Mucosa of descending colon (tissue), 3 donors: ENCODE data around the gene CFAP77. TPM values are rescaled to one million over a fixed set of nuclear protein-coding genes. Genes with fewer than 3 reads are reported as not detected.

Experiments used
- ATAC-seq: fragments of 200-7000 bp; cut with Tn5 transposase; one replicate; pipeline ENCODE4 v1.9.1; 2020; ENCODE audit warnings: mild to moderate bottlenecking, moderate library complexity
- DNase-seq, 3 donors: peaks; one replicate each; pipeline ENCODE4 v3.0.0-alpha.2; 2020
- H3K36me3 ChIP-seq: fragments of 200-600 bp; one replicate; pipeline ENCODE4 v1.8.0; 2021; ENCODE audit warnings: low read depth, mild to moderate bottlenecking
- H3K4me1 ChIP-seq: fragments of 200-600 bp; one replicate; pipeline ENCODE4 v1.8.0; 2021; ENCODE audit warnings: low read depth, mild to moderate bottlenecking
- H3K4me3 ChIP-seq: fragments of 200-600 bp; one replicate; pipeline ENCODE4 v1.8.0; 2021; ENCODE audit warnings: mild to moderate bottlenecking
- H3K9me3 ChIP-seq: fragments of 200-600 bp; one replicate; pipeline ENCODE4 v1.8.0; 2021; ENCODE audit warnings: mild to moderate bottlenecking
- CTCF ChIP-seq: fragments of 200-600 bp; IDR thresholded peaks from one replicate; pipeline ENCODE4 v1.8.0; 2022; ENCODE audit warnings: antibody characterized with exemption, mild to moderate bottlenecking
- intact Hi-C, 2 donors: fragments of 100-400 bp; cut with DNase I in 1 of 2; cut with micrococcal nuclease in 1 of 2; formaldehyde crosslinking; loops; one replicate each; pipeline versions ENCODE4 v1.11.0 to v1.11.1; 2022; cut with DNase I, micrococcal nuclease
- long read RNA-seq, 2 donors: library from polyadenylated mRNA; unstranded; transcript quantifications; one replicate each; pipeline ENCODE4 v2.0.0, GENCODE V29; 2019 to 2021
- total RNA-seq, 3 donors: library from RNA; stranded (reverse); fragmentation: NEBNext Ultra II Directional in 2 of 3; extraction: Animal tissue kit (Norgen Biotek cat#: 25700) in 2 of 3; gene quantifications; one replicate each; pipeline versions ENCODE4 v1.2.1 to v1.2.4, GENCODE V29; 2021 to 2023
- donor health status: DM: no; HTN: no; CAD: no; lungs with moderate emphysema.
- donor health status: DM: no; HTN: no; CAD: no.
- donor health status: DM: no; HTN: yes; CAD: no.

Gene CFAP77
- total RNA-seq, result not detected
- long read RNA-seq, donor 1, result 0 reads
- long read RNA-seq, donor 2, result 0 reads

- TF ChIP-seq CTCF, result no peak
- Histone ChIP-seq H3K36me3 (no peaks in the 10 kb centered on the region), H3K4me1 (peaks cover 29% of the 10 kb centered on the region), H3K4me3 (no peak within 1 kb of the TSS), H3K9me3 (no peaks in the 10 kb centered on the region)
- intact Hi-C loops, result no loop called here
- ATAC-seq (peak; percentile 57), DNase-seq (peak; percentile 38 to 60 (median 55))
These were observed at the start of gene CFAP77 for GRCh38 chr9:132409828-132410528. CFAP77 (plus strand) TSS chr9:132410211; CDS start chr9:132410272, 61 bp downstream.

- no peak for ATAC-seq
- H3K4me3 ChIP-seq, result no peak overlapping the region
- H3K9me3 ChIP-seq, result no peaks in the 10 kb centered on the region
- TF ChIP-seq CTCF, result no peak
- no peaks in the 10 kb centered on the region for H3K4me1 ChIP-seq
- intact Hi-C loops, result no loop called here
- H3K36me3 ChIP-seq, result no peaks in the 10 kb centered on the region
- no peak for DNase-seq
These were observed 45.9 kb upstream of the CFAP77 start for GRCh38 chr9:132364068-132364467.

GRCh38 chr9:132365986-132366385 lies 44.0 kb upstream of the CFAP77 start:
- no peak for ATAC-seq
- DNase-seq, result no peak
- H3K4me3 ChIP-seq, result no peak overlapping the region
- TF ChIP-seq CTCF, result no peak
- intact Hi-C loops, result no loop called here
- no peaks in the 10 kb centered on the region for H3K4me1 ChIP-seq
- H3K36me3 ChIP-seq, result no peaks in the 10 kb centered on the region
- H3K9me3 ChIP-seq, result no peaks in the 10 kb centered on the region

- Histone ChIP-seq H3K36me3 (no peaks in the 10 kb centered on the region), H3K9me3 (no peaks in the 10 kb centered on the region), H3K4me3 (no peak overlapping the region), H3K4me1 (no peaks in the 10 kb centered on the region)
- ATAC-seq (no peak), DNase-seq (no peak)
- intact Hi-C loops, result no loop called here
- no peak for TF ChIP-seq CTCF
These were observed 43.5 kb upstream of the CFAP77 start for GRCh38 chr9:132366481-132366880.

- no peaks in the 10 kb centered on the region for H3K4me1 ChIP-seq
- TF ChIP-seq CTCF, result no peak
- H3K36me3 ChIP-seq, result no peaks in the 10 kb centered on the region
- no peak overlapping the region for H3K4me3 ChIP-seq
- H3K9me3 ChIP-seq, result no peaks in the 10 kb centered on the region
- no peak for ATAC-seq
- no peak for DNase-seq
- intact Hi-C loops, result no loop called here
These were observed 42.2 kb upstream of the CFAP77 start for GRCh38 chr9:132367613-132368313.
